Thyroid gland (tissue), 4 donors: ENCODE results near the gene MYLIP. TPM values are rescaled to one million over a fixed set of nuclear protein-coding genes. Genes with fewer than 3 reads are reported as not detected.

Experiments used
- DNase-seq, 2 donors: peaks; one replicate each; pipeline ENCODE4 v3.0.0-alpha.2; 2019
- H3K27ac ChIP-seq, 3 donors: fragments of 200-600 bp; sonication (generic); 1 replicate in 2 of 3; 2 replicates in 1 of 3; pipeline ENCODE4 v1.5.1; 2016 to 2019; ENCODE audit warnings: mild to moderate bottlenecking in 1 of 3, moderate library complexity in 1 of 3
- H3K27me3 ChIP-seq: fragments of 200-600 bp; sonication (generic); one replicate; pipeline ENCODE4 v1.5.1; 2019
- H3K36me3 ChIP-seq, 2 donors: fragments of 200-600 bp; sonication (generic); one replicate each; pipeline ENCODE4 v1.5.1; 2016 to 2019
- H3K4me1 ChIP-seq, 2 donors: fragments of 200-600 bp; sonication (generic); one replicate each; pipeline ENCODE4 v1.5.1; 2017 to 2019
- H3K4me3 ChIP-seq, 3 donors: fragments of 200-600 bp; sonication (generic); replicated peaks in 1 of 3; 1 replicate in 2 of 3; 2 replicates in 1 of 3; pipeline ENCODE4 v1.5.1; 2016; ENCODE audit warnings: mild to moderate bottlenecking in 1 of 3
- H3K9me3 ChIP-seq: fragments of 200-600 bp; sonication (generic); one replicate; pipeline ENCODE4 v1.5.1; 2017
- POLR2A ChIP-seq, 2 donors: fragments of 450-650 bp; IDR thresholded peaks; one replicate each; pipeline ENCODE4 v1.6.1; 2017; ENCODE audit warnings: antibody characterized with exemption in 2 of 2, mild to moderate bottlenecking in 2 of 2, moderate library complexity in 1 of 2
- WGBS, 2 donors: methylation state at CpG; one replicate each; pipeline ENCODE4 v1.1.5; 2017; 5-methylcytosine and 5-hydroxymethylcytosine counted together
- intact Hi-C: fragments of 100-400 bp; cut with DNase I; formaldehyde crosslinking; loops from one replicate; pipeline ENCODE4 v1.15.1; 2023
- total RNA-seq, 4 donors: library from RNA; depleted of rRNA; stranded (reverse); fragments of >200 nt; gene quantifications; one replicate each; pipeline ENCODE4 v1.2.3, GENCODE V29; 2016
- TF ChIP-seq, protein P1 (sequence below), 6 experiments: fragments of 200-600 bp in 3 of 6; fragments of 450-650 bp in 3 of 6; sonication (generic) in 3 of 6; IDR thresholded peaks; one replicate each; pipeline ENCODE4 v1.5.1; 2016 to 2019; ENCODE audit warnings: antibody characterized with exemption in 6 of 6, mild to moderate bottlenecking in 2 of 6, inconsistent platforms in 1 of 6, moderate library complexity in 1 of 6

The MYLIP gene
- total RNA-seq, 4 donors from 2014 or later, result 61.8 to 108 (median 92.0) TPM

DNA sequence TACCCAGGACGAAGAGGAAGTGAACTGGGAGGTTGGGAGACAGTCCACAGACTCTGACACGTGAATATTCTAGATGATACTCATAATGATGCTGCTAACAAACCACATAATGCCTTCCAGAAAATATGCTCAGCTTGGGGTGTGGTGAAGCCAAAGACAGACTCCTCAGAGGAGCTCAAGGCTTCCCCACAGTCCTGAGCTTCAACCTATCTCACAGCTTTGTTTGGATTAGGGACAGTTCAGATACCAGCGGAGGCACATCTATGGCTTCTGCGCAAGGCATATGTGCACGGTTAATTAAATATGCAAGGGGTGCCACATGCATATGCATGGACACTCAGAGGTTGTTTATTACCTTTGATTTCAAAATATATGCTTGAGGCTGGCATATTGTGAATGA, 30.7 kb upstream of the MYLIP start:
- intact Hi-C loops, result no loop called here
- no peak for TF ChIP-seq POLR2A (IDR thresholded peaks at IDR 0.05)
- TF ChIP-seq, protein P1, sequence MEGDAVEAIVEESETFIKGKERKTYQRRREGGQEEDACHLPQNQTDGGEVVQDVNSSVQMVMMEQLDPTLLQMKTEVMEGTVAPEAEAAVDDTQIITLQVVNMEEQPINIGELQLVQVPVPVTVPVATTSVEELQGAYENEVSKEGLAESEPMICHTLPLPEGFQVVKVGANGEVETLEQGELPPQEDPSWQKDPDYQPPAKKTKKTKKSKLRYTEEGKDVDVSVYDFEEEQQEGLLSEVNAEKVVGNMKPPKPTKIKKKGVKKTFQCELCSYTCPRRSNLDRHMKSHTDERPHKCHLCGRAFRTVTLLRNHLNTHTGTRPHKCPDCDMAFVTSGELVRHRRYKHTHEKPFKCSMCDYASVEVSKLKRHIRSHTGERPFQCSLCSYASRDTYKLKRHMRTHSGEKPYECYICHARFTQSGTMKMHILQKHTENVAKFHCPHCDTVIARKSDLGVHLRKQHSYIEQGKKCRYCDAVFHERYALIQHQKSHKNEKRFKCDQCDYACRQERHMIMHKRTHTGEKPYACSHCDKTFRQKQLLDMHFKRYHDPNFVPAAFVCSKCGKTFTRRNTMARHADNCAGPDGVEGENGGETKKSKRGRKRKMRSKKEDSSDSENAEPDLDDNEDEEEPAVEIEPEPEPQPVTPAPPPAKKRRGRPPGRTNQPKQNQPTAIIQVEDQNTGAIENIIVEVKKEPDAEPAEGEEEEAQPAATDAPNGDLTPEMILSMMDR (IDR thresholded peaks at IDR 0.05), result no peak
- Histone ChIP-seq H3K36me3 (no peaks in the 10 kb centered on the region), H3K9me3 (no peaks in the 10 kb centered on the region), H3K4me1 (no peaks in the 10 kb centered on the region), H3K27me3 (no peaks in the 10 kb centered on the region), H3K4me3 (no peak overlapping the region), H3K27ac (no peak overlapping the region)
- no peak for DNase-seq
- WGBS, 2 donors, result 91 to 97% methylated on average over 5 of the region's 5 CpGs

GRCh38 chr6:16102208-16102607, 26.7 kb upstream of the MYLIP start:
- H3K36me3 ChIP-seq, result no peaks in the 10 kb centered on the region
- intact Hi-C loops, result no loop called here
- DNase-seq, result no peak
- no peak overlapping the region for H3K27ac ChIP-seq
- 69 to 78% methylated on average over 3 of the region's 3 CpGs for WGBS, 2 donors
- TF ChIP-seq POLR2A (IDR thresholded peaks at IDR 0.05), result no peak
- TF ChIP-seq, protein P1 (IDR thresholded peaks at IDR 0.05), result no peak
- no peaks in the 10 kb centered on the region for H3K27me3 ChIP-seq
- H3K4me3 ChIP-seq, result no peak overlapping the region
- H3K4me1 ChIP-seq, result no peaks in the 10 kb centered on the region
- H3K9me3 ChIP-seq, result no peaks in the 10 kb centered on the region

DNA sequence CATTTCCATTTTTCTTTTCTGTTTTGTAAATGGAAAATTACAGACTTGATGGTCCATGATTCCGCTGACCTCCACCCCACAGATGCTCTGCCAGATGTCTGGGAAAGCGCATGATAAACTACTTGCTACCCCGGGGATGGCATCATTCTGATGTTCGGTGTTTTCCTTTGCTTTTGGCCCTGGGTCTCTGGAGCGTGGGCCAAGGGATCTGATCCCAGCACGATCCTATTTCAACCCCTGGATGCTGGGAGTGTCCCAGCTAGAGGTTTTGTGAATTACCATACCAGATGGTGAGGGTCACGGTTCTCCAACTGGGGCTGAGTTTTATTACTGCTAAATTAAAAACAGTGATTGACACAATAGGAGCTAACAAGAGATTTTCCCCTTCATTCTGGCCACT, 25.2 kb upstream of the MYLIP start:
- WGBS, 2 donors, result 79 to 92% methylated on average over 7 of the region's 7 CpGs
- H3K9me3 ChIP-seq, result no peaks in the 10 kb centered on the region
- no peaks in the 10 kb centered on the region for H3K36me3 ChIP-seq
- no peak overlapping the region for H3K4me3 ChIP-seq
- H3K4me1 ChIP-seq, result no peaks in the 10 kb centered on the region
- TF ChIP-seq POLR2A (IDR thresholded peaks at IDR 0.05), result no peak
- TF ChIP-seq, protein P1 (IDR thresholded peaks at IDR 0.05), result no peak
- no peak overlapping the region for H3K27ac ChIP-seq
- no peaks in the 10 kb centered on the region for H3K27me3 ChIP-seq
- no peak for DNase-seq
- intact Hi-C loops, result no loop called here

DNA sequence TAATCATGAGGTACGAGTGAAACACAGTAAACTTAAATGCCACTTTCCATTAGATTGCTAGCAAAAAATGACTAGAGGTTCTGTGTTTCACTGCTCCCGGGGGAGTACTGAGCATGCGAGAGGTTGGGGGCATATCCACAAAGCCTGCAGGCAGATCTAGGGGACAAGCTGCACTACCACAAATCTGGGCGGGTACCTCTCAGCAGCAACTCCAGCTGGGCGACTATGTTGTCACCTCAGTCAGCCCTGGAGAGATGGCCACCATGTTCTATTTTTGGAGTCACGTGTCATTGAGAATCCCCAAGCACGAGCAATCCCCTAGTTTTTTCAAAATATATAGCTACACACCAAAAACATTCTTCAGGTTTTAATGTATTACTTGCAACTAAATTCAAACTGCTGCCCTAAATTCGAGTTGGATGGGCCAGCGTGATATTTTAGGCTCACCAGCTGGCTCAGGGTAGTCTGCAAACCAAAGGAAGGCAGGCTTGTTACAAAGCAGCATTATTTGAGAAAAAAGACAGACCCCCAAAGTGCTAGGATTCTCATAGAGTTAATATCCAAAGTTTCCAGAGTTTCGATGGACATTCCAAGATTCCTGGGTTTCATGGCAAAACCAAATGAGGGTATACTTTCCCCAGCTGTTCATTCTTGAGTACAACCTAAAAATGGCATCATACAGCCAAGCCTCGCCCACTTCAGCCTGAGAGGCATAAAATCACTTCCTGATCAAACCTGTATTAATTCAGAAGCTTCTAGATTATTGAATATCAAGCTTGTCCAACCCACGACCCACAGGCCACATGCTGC, 24.1 kb upstream of the MYLIP start:
- Histone ChIP-seq H3K4me3 (no peak overlapping the region), H3K4me1 (peaks cover 0 to 7% of the 10 kb centered on the region in 2 donors), H3K36me3 (no peaks in the 10 kb centered on the region), H3K27me3 (no peaks in the 10 kb centered on the region), H3K27ac (no peak overlapping the region), H3K9me3 (no peaks in the 10 kb centered on the region)
- intact Hi-C loops, result no loop called here
- WGBS, 2 donors, result 91 to 92% methylated on average over 12 of the region's 12 CpGs
- TF ChIP-seq, protein P1 (IDR thresholded peaks at IDR 0.05), result no peak
- no peak for TF ChIP-seq POLR2A (IDR thresholded peaks at IDR 0.05)
- no peak for DNase-seq

GRCh38 chr6:16105854-16106253, 23.0 kb upstream of the MYLIP start:
- Histone ChIP-seq H3K27ac (no peak overlapping the region), H3K27me3 (no peaks in the 10 kb centered on the region), H3K4me1 (peaks cover 0 to 7% of the 10 kb centered on the region in 2 donors), H3K4me3 (no peak overlapping the region), H3K9me3 (no peaks in the 10 kb centered on the region), H3K36me3 (no peaks in the 10 kb centered on the region)
- DNase-seq, result no peak
- intact Hi-C loops, result no loop called here
- TF ChIP-seq POLR2A (IDR thresholded peaks at IDR 0.05), result no peak
- TF ChIP-seq, protein P1 (IDR thresholded peaks at IDR 0.05), result no peak
- WGBS, 2 donors, result 82 to 83% methylated on average over 4 of the region's 4 CpGs
